ENCODE measurements around the gene DYNLL1.

DNA sequence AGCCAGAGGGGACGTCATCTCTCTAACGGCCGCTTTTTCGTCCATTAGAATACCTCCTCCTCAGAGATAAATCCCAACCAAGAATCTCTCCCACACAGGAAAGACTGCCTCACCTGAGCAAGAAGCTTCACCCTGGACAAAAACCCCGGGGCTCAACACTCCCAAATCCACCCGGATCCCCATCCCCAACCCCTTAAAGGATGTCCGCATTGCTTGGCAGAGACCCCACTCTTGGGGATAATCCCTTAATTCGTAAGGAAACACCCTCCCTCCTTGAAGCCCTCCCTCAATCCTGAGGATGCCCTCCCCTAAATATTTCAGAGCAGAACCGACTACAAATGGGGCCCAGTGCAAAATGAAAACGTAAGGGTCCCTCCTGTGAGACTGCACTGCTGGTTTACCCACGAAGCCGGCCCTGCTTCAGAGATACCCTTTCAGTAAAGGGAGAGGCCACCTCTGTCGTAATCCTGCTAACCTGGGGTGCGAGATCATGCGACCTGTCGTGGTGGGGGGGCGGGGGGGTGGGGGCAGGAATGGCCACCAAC, 655 bp upstream of the DYNLL1 start:
- TF ChIP-seq POLR2A (IDR thresholded peaks at IDR 0.05) = no peak
- TF ChIP-seq, protein P1, sequence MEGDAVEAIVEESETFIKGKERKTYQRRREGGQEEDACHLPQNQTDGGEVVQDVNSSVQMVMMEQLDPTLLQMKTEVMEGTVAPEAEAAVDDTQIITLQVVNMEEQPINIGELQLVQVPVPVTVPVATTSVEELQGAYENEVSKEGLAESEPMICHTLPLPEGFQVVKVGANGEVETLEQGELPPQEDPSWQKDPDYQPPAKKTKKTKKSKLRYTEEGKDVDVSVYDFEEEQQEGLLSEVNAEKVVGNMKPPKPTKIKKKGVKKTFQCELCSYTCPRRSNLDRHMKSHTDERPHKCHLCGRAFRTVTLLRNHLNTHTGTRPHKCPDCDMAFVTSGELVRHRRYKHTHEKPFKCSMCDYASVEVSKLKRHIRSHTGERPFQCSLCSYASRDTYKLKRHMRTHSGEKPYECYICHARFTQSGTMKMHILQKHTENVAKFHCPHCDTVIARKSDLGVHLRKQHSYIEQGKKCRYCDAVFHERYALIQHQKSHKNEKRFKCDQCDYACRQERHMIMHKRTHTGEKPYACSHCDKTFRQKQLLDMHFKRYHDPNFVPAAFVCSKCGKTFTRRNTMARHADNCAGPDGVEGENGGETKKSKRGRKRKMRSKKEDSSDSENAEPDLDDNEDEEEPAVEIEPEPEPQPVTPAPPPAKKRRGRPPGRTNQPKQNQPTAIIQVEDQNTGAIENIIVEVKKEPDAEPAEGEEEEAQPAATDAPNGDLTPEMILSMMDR (IDR thresholded peaks at IDR 0.05) = no peak
